ENCODE measurements around the gene KRTAP5-10. TPM values are rescaled to one million over a fixed set of nuclear protein-coding genes. Genes with fewer than 3 reads are reported as not detected.
"Not testable (repeated sequence)": the region's sequence is repeated elsewhere in the genome, so short reads cannot be mapped to it uniquely, and the experiment has no call there.

KRTAP5-10 gene
- total RNA-seq, 2 experiments from 2014 or later: not detected

DNA sequence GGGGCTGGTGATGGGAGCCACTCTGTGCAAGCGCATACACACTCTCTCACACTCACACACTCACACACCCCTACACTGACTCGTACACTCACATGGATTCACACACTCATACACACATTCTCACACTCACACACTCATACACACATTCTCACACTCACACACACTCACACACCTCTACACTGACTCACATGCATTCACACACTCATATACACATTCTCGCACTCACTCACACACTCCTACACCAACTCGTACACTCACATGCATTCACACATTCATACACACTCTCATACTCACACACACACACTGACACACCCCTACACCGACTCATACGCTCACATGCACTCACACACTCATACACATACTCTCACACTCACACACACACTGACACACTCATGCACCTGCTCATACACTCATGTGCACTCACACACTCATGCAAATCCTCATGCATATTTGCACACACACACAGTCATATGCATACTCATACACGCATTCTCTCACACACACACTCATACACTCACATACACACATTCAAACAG lies 12.2 kb downstream of the KRTAP5-10 start:
- Mint-ChIP-seq H3K36me3 (no peaks in the 10 kb centered on the region), H3K9me3 (no peaks in the 10 kb centered on the region), H3K4me1 (no peaks in the 10 kb centered on the region), H3K27me3 (peaks cover 8% of the 10 kb centered on the region), H3K4me3 (no peak overlapping the region), H3K27ac (no peak overlapping the region)
- DNase-seq: no peak

DNA sequence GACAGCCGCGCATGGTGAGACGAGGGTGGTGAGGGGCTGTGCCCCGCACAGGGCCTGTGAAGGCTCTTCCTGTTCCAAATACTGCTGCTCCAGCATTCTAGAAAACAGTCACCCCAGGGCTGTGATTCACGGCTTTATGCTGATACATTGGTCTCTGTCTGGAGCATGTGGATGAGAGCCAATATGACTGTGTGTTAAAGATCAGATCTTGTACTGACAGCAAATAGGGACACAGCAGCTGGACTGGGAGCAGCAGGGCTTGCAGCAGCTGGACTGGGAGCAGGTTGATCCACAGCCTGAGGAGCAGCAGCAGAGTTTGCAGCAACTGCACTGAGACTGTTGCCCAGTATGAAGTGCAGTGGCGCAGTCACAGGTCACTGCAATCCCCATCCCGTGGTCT lies 14.2 kb downstream of the KRTAP5-10 start:
- not testable (repeated sequence) for H3K27ac Mint-ChIP-seq, H3K9me3 Mint-ChIP-seq, H3K4me1 Mint-ChIP-seq, H3K4me3 Mint-ChIP-seq, H3K36me3 Mint-ChIP-seq, DNase-seq
- H3K27me3 Mint-ChIP-seq: peaks cover 12% of the 10 kb centered on the region

DNA sequence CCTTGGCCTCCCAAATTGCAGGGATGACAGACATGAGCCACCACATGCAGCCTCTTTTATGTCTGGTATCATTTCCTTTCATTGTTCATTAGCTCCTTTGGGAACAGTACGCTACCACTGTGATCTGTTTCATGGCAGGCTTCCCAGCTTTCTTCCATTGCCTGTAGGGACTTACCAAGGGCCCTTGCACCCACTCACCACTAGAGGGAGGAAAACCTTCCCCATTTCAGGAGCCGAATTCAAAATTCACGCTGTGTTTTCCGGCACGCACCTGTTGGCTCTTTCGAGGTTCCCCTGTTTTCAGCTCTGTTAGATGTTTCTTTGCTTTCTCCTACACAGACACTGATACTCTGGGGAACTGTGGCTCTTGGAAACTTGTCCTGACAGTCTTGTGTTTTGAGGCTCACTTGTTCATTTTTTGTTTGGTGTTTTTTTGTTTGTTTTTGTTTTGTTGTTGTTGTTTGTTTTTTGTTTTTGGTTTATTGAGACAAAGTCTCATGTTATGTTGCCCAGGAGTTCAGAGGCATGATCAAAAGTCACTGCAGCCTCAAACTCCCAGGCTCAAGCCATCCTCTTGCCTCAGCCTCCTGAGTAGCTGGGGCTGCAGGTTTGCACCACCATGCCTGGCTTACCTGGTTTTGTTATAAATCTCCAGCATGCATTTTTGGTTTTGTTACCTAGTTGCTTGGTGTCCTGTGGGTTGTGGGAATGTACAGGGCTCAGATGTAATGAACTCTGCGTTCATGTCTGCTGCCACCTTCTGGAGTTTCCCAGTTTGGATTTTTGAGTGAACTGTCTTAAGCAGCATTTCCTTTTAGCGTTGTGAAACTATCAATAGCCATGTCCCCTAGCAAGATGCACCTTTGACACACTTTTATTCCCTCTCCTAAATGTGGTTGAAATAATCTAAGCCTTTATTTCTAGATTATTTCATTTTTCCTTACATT lies 15.0 kb downstream of the KRTAP5-10 start:
- H3K27me3 Mint-ChIP-seq: peaks cover 18% of the 10 kb centered on the region
- no peaks in the 10 kb centered on the region for H3K9me3 Mint-ChIP-seq
- DNase-seq: peak; percentile 18
- no peaks in the 10 kb centered on the region for H3K36me3 Mint-ChIP-seq
- no peaks in the 10 kb centered on the region for H3K4me1 Mint-ChIP-seq
- no peak overlapping the region for H3K27ac Mint-ChIP-seq
- no peak overlapping the region for H3K4me3 Mint-ChIP-seq

DNA sequence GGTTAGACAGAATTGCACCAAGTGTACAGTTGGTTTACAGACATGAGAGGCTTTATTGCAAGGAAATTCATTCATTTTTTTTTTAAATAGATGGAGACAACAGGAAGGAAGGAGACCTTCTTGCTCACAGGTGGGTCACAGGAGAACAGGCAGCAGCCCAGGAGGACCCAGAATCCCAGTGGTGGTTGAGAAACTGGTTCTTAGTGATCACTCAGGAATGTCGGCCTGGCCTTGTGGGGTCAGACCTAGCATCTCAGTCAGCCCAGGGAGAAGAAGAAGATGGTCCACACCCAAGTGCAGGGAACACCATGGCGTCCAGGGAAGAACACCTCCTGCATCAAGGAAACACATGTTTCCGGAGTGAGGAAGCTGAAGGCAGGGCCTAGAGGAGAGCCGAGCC lies 16.5 kb downstream of the KRTAP5-10 start:
- Mint-ChIP-seq H3K9me3 (no peaks in the 10 kb centered on the region), H3K27me3 (peaks cover 26% of the 10 kb centered on the region), H3K4me1 (no peaks in the 10 kb centered on the region), H3K27ac (no peak overlapping the region), H3K36me3 (no peaks in the 10 kb centered on the region), H3K4me3 (no peak overlapping the region)
- DNase-seq: no peak

DNA sequence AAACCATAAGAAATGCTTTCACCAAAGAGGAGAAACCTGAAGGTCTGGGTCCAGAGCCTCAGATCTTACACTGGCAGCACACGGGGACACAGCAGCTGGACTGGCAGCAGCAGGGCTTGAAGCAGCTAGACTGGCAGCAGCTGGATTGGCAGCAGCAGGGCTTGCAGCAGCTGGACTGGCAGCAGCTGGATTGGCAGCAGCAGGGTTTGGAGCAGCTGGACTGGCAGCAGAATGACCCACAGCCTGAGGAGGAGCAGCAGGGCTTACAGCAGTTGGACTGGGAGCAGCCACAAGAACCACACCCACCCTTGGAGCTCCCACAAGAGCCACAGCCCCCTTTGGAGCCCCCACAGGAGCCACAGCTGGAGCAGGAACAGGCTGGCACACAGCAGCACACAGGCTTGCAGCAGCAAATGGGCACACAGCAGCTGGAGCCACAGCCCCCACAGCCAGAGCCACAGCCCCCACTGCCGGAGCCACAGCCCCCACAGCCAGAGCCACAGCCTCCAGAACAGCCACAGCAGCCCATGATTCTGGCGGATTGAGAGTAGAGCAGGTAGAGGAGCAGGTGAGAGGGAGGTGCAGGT lies 17.0 kb downstream of the KRTAP5-10 start, which contains the start of gene KRTAP5-11:
TSS of gene KRTAP5-11 (minus strand) at position 567 of the 587 bp plus-strand sequence. CDS start at position 529, 38 bp downstream.
- no peak within 1 kb of the TSS for H3K27ac Mint-ChIP-seq

DNA sequence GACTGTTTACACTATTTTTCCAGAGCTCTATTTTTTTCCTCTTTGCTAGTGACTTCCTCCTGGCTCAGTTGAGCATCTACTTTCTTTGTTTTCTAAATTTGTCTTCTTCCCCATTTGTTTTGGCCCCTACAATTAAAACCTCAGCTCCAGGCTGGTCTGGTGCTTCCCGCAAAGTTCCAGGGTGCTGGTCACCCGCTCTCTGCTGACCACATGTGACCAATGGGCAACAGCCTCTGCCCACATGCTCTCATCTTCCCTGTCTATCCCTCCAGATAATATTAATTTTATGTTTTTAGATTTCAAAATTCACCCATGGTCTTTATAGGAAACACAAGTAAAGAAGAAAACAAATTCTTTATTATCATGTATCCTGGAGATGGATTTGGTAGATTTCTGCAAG lies 17.6 kb downstream of the KRTAP5-10 start:
- H3K4me3 Mint-ChIP-seq, H3K27ac Mint-ChIP-seq, H3K9me3 Mint-ChIP-seq, DNase-seq, H3K4me1 Mint-ChIP-seq, H3K36me3 Mint-ChIP-seq: not testable (repeated sequence)
- H3K27me3 Mint-ChIP-seq: peaks cover 26% of the 10 kb centered on the region

More for the DNA sequence above, 17.0 kb downstream of the KRTAP5-10 start, which contains the start of gene KRTAP5-11:
- H3K27me3 Mint-ChIP-seq: peaks cover 26% of the 10 kb centered on the region
- no peaks in the 10 kb centered on the region for H3K9me3 Mint-ChIP-seq
- no peak within 1 kb of the TSS for H3K4me3 Mint-ChIP-seq
- H3K36me3 Mint-ChIP-seq: no peaks in the 10 kb centered on the region
- DNase-seq: no peak
- no peaks in the 10 kb centered on the region for H3K4me1 Mint-ChIP-seq

DNA sequence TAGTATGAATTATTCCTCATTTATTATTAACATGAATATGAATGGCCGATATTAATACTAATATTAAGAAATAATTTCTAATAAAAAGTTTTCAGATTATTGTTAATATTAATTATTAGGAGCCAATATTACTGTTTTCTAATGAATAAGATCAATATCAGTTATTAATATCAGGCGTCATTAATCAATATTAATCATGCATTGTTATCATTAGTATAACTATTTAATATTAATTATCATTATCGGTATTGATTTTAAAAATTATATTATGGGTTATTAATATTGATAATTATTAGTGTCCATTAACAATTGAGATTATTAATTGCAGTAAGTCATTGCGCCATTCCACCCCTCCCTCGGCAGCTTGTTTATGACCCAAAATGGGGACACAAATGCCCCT lies 20.3 kb downstream of the KRTAP5-10 start:
- not testable (repeated sequence) for H3K27ac Mint-ChIP-seq, H3K4me3 Mint-ChIP-seq, DNase-seq, H3K4me1 Mint-ChIP-seq, H3K9me3 Mint-ChIP-seq, H3K36me3 Mint-ChIP-seq
- H3K27me3 Mint-ChIP-seq: peaks cover 23% of the 10 kb centered on the region

DNA sequence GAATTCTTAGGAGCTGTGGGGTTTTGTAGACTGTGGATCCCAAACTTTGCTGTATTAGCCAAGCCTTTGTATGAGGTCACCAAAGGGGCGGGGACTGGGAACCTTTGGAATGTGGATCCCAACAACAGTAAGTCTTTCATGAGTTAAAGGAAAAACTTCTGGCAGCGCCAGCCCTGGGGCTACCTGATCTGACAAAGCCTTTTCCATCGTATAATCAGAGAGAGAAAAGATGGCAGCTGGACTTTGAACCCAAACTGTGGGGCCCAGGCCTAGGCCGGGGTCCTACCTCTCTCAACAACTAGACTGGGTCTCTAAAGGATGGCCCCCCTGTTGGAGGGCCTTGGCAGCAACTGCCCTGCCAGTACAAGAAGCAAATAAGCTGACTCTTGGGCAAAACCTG lies 23.0 kb downstream of the KRTAP5-10 start:
- H3K27ac Mint-ChIP-seq, H3K4me1 Mint-ChIP-seq, DNase-seq, H3K9me3 Mint-ChIP-seq, H3K4me3 Mint-ChIP-seq, H3K36me3 Mint-ChIP-seq: not testable (repeated sequence)
- peaks cover 13% of the 10 kb centered on the region for H3K27me3 Mint-ChIP-seq

DNA sequence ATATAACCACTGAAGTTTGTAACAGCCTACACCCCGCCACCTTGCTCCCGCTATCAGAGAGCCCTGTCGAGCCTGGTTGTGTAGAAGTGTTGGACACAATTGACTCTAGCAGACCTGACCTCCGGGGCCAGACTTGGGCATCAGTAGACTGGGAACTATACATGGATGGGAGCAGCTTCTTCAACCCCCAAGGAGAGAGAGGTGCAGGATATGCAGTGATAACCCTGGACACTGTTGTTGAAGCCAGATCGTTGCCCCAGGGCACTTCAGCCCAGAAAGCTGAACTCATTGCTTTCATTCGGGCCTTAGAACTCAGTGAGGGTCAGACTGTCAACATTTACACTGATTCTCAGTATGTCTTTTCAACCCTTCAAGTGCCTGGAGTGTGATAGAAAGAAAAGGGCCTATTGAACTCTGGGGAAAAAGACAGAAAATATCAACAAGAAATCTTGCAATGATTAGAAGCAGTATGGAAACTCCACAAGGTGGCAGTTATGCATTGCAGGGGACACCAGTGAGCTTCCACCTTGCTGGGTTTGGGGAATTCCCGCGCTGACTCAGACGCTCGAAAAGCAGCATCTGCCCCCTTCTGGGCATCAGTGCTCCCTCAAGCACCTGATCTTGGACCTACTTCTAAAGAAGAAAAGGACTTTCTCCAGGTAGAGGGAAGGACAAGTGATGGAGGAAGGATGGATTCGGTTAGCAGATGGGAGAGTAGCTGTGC lies 23.6 kb downstream of the KRTAP5-10 start:
- peak; percentile 74 for DNase-seq
- H3K27ac Mint-ChIP-seq, H3K4me3 Mint-ChIP-seq, H3K9me3 Mint-ChIP-seq, H3K4me1 Mint-ChIP-seq, H3K36me3 Mint-ChIP-seq: not testable (repeated sequence)
- peaks cover 13% of the 10 kb centered on the region for H3K27me3 Mint-ChIP-seq

DNA sequence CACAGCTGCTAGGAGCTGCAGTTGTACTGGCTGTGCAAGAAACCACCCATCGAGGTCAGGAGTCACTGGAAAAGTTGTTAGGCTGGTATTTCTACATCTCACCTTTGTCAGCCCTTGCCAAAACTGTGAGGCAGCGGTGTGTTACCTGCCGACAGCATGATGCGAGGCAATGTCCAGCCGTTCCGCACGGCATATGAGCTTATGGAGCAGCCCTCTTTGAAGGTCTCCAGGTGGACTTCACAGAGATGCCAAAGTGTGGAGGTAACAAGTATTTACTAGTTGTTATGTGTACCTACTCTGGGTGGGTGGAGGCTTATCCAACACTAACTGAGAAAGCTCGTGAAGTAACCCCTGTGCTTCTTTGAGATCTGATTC lies 24.2 kb downstream of the KRTAP5-10 start:
- DNase-seq, H3K9me3 Mint-ChIP-seq, H3K27ac Mint-ChIP-seq, H3K4me3 Mint-ChIP-seq, H3K36me3 Mint-ChIP-seq, H3K4me1 Mint-ChIP-seq: not testable (repeated sequence)
- H3K27me3 Mint-ChIP-seq: peaks cover 13% of the 10 kb centered on the region

DNA sequence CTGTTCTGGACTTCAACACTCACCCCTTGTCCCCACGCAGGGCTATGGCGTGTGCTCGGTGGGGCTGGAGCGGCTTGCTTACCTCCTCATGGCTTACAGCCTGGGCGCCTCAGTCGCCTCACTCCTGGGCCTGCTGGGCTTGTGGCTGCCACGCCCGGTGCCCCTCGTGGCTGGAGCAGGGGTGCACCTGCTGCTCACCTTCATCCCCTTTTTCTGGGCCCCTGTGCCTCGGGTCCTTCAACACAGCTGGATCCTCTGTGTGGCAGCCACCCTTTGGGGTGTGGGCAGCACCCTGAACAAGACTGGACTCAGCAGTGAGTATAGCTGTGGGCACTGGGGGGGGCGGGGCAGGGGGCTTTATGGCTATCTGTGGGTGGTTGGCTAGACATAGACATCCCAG lies 37.9 kb downstream of the KRTAP5-10 start:
- H3K4me1 Mint-ChIP-seq, DNase-seq, H3K36me3 Mint-ChIP-seq, H3K27ac Mint-ChIP-seq, H3K9me3 Mint-ChIP-seq, H3K4me3 Mint-ChIP-seq: not testable (repeated sequence)
- H3K27me3 Mint-ChIP-seq: peaks cover 30% of the 10 kb centered on the region

DNA sequence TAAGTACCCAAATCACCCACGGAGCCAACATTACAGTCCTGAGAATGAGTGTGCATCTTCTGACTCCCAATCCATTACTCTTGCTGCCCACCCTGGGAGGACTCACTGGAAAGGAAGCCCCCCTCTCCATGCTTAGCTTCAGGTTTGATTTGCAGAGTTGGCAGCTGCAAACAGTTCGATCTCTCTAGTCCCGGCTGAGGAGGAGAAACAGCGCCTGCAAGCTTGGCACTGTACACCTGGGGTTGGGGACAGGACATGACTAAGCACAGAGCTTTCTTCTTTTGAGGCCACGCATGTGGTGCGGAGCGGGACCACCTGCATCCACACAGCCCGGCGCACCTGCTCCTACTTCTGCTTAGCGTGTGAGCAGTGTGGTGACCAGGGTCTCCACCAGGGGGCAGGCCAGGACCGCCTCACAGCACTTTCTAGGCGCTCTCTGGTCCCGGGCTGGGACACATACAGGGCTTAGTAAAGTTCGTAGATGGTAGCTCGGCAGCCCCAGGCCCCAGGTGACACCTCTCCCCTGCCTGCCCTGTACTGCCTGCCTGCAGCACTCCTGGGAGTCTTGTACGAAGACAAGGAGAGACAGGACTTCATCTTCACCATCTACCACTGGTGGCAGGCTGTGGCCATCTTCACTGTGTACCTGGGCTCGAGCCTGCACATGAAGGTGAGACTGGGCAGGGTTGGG lies 39.6 kb downstream of the KRTAP5-10 start:
- H3K36me3 Mint-ChIP-seq, H3K27ac Mint-ChIP-seq, H3K4me3 Mint-ChIP-seq, H3K9me3 Mint-ChIP-seq, H3K4me1 Mint-ChIP-seq: not testable (repeated sequence)
- H3K27me3 Mint-ChIP-seq: peaks cover 39% of the 10 kb centered on the region
- peak; percentile 25 for DNase-seq

DNA sequence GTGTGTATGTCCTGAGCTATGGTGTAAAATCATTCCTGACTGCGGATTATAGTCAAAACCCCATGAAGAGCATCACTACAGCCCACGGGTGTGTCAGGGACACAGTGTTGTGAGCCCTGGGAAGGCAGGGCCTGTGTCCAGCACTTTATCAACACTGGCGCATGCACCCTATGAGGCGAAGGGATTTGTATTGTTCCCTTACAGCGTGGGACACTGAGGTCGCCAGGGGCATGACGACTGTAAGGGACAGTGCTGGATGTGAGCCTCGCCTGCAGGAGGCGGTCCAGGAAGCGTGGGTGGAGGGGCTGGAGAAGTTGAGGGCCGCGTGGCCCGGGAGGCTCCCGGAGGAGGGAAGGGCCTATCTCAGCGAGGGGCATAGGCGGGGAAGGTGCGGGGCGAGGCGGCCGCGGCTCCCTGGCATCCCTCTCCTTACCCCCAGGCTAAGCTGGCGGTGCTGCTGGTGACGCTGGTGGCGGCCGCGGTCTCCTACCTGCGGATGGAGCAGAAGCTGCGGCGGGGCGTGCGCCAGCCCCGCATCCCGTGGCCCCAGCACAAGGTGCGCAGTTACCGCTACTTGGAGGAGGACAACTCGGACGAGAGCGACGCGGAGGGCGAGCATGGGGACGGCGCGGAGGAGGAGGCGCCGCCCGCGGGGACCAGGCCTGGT lies 41.6 kb downstream of the KRTAP5-10 start:
- H3K27ac Mint-ChIP-seq, H3K4me3 Mint-ChIP-seq, H3K4me1 Mint-ChIP-seq: not testable (repeated sequence)

DNA sequence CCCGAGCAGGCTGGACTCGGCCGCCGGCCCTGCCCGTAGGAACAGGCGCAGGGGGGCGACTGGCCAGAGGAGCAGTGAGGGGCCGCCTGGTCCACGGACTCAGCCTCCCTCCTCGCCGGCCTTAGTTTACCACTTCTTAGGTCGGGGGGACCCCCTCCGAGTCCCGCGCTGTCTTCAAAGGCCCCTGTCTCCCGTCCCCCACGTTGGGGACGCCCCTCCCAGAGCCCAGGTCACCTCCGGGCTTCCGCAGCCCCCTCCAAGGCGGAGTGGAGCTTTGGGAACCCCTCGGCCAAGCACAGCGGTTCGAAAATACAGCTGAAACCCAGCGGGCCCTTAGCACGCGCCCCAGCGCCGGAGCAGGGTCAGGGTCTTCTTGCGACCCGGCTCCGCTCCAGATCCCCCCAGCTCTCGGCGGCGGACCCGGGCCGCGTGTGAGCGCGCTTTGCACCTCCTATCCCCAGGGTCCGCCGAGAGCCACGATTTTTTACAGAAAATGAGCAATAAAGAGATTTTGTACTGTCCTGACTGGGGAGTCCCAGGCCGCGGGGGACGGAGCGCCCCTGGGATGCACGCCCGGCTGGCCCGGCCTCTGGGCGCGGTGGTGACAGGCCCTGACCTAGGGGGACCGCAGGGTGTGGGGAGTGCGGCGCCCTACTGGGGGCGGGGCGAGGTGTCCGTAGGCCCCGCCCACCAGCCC lies 42.3 kb downstream of the KRTAP5-10 start:
- not testable (repeated sequence) for DNase-seq, H3K27ac Mint-ChIP-seq, H3K36me3 Mint-ChIP-seq, H3K9me3 Mint-ChIP-seq, H3K4me3 Mint-ChIP-seq, H3K4me1 Mint-ChIP-seq
- H3K27me3 Mint-ChIP-seq: peaks cover 39% of the 10 kb centered on the region

More for the DNA sequence above, 41.6 kb downstream of the KRTAP5-10 start:
- not testable (repeated sequence) for DNase-seq, H3K9me3 Mint-ChIP-seq, H3K36me3 Mint-ChIP-seq
- H3K27me3 Mint-ChIP-seq: peaks cover 39% of the 10 kb centered on the region

Measured in activated naive CD8-positive, alpha-beta T cell treated with anti-CD3 and anti-CD28 coated beads for 36 hours (primary cell).